ENCODE data around the gene LHPP.

DNA sequence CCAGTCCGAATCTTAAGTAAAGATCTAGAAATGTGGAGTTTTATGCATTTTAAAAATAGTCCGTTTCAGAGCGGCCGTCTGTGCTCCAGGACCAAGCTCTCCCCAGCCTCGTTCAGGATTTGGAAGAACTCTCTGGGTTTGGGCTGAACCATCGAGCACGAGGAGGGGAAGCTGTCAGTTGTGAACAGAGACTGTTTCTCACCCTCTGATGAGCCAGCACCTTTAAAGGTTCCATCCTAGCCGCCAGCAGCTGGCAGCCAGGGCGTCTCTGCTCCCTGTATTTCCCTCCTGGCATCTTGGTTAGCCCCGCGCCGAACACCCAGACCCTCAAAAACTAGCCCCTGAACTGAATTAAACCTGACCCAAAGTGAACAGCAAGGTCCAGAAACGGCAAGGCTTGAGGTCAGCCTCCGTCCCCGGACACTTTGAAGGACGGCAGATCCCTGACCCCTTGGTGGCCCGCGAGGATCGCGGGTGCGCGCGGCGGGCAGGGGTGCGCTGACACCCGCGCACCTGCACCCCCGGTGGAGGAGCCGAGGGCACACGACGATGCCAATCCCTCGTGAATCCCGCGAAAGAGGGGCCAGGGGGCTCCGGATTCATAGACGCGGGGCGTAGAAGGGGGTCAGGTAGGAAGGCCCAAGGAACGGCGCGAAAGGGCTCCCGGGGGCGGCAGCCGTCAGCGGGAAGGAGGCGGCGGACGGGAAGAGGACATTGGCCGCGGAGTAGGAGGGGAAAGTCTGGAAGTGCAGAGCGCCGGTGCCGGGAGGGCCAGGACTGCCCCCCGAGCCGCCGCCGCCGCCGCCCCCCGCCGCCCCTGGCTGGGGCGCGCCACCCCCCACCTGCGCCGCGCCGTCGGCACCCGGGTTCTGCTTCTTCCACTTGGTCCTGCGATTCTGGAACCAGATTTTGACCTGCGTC is 14.5 kb upstream of the LHPP start:
- TF ChIP-seq TAF1 (IDR thresholded peaks at IDR 0.05; ENCODE audit: low read depth, low read length) (no peak), POLR2A (IDR thresholded peaks at IDR 0.05; ENCODE audit: low read depth, low read length) (no peak), POLR2AphosphoS5 (IDR thresholded peaks at IDR 0.05; ENCODE audit: low read depth, low read length) (no peak), SPI1 (IDR thresholded peaks at IDR 0.05; ENCODE audit: low read depth, low read length) (no peak)
